Measurements from ENCODE around the gene CLN5.
A peak's percentile ranks its signal among the peaks of the same experiment; 100 is the strongest.

CLN5 gene

DNA sequence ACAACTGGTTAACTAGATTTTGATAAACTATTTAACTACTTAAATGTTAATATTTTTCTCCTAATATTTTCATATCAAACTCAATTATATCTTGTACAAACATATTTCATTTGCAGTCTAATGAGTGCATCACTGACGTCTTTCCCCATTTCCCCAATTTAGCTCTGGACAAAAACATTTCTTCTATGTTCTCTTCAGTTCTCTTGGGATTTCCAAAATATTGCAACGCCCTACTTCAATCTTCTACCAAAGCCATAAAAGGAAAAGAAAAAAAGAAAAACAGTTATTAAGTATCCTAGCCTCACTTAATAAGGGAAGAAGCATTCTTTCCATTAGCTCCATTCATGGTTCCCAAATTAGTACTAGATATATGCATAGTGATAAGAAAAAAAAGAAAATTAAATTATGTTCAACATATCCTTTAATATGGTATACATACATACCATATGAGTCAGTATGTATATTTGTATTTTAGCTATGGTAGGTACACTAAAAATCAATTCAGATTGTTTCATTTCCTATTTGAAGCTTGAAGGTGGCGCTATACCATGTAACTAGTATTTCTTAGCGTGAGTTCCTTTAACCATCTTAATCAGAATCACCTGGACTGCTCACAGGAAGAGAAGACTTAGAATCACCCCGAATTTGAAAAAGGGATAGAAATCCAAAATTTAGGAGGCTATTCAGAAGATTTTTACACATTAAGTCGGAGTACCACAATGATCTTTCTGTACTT is 25.2 kb downstream of the CLN5 start:
- no peak for DNase-seq

DNA sequence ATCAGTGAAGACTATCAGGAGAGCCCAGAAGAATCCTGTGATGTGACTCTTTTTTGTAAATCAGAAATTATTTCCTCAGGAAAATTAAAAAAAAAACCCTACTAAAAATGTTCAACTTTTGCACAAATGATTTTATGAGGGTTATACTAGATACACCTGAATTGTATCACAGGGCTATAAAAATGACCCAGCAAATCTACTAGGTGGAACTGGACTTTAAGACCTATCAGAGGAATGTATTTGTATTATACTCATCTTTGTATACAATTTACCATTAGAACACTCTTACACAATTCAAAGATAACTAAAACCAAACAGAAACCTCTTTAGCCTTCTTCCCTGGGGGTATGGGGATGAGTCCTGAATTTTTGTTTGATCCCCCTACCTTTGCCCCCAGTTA is 27.9 kb downstream of the CLN5 start:
- no peak for DNase-seq

DNA sequence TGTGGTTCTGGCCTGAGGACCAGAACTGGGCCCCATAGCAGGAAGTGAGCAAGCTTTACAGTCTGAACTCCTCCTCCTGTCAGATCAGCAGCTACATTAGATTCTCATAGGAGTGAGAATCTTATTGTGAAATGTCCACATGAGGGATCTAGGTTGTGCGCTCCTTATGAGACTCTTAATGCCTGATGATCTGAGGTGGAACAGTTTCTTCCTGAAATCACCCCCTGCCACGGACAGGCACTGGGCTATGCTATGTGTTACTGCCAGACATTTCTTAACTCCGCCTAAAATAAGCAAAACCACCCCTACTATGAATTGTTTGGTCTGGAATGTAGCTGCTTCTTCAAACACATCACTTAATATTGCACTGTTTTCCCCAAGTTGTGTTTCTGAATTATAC is 30.5 kb downstream of the CLN5 start:
- no peak for DNase-seq

DNA sequence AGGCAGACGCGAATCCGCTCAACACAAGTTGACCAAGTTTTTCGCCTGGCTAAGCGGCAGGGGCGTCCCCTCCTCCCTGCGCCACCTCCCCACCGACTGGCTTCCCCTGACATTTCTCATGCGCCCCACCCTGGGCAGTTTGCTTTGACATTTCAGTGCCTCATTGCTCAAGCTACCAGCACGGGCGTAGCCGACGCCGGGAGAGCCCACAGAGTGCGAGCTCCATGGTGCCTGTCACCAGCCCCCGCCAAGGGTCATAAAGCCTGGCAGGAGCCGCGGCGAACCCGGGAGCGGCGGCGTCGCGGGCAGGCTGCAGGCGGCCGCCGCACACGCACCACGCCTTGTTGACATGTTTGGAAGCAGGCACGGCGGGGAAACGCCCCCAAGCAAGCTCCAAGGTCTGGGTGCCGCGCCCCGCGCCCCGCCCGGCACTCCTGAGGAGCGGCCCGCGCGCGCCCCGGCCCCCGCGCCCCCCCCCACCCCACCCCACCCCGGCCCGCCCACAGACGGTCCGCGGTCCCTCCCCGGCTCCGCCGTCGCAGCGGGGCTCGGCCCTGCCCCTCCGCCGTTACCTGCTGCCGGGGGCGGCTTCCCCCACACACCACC is 34.5 kb downstream of the CLN5 start:
- DNase-seq, result peak in 52 of 56 donors; percentile 11 to 90 (median 56)

DNA sequence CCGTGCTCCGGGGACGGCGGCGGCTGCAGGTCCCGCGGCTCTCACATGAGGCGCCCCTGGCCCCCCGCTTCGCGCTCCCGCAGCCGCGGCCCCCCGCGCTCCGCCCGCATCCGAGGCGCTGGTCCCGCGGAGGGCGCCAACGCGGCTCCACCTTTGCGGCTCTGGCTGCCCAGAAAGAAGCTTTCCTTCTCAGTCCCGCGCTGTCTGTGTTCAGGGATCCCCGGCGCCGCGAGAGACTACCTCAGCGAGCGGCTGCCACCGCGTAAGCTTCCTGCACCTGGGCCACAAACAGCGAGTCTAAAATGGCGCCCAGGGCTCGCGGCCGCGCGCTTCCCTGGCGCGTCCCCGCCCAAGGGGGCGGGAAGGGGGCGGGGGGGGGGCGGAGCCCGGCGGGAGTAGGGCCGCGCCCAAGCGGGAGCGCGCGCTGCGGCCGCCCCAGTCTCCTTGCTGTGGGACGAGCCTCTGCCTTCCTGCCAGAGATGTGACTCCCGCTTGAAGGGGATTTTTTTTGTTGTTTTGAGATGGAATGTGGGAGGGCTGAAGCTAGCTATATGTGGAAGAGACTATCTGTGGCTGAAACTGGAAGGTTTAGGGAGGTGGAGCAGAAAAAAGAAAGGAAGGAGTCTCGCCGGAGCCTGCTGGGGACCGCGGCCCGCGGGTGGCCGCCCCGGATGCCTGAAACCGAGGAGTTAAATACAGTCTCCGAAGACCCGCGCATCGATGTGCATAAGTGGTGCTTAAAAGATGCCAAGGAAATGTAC is 35.2 kb downstream of the CLN5 start, which contains the start of gene FBXL3:
TSS of gene FBXL3 (minus strand) at position 299 of the 761 bp plus-strand sequence. CDS start 5,299 bp downstream, outside the sequence.
- peak; percentile 26 to 91 (median 74) for DNase-seq

DNA sequence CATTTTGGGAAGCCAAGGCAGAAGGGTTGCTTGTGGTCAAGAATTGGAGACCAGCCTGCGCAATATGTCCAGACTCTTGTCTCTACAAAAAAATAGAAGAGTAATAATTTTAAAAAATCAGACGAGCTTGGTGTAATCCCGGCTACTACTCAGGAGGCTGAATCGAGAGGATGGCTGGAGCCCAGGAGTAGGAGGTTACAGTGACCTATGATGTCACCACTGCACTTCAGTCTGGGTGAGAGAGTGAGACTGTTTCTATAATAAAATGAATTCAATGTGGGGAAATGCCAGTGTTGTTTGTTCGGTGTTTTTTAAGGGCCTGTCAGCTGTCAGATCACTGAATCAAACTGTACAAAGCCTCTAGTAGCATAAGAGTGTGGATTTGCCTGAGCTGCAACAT is 36.3 kb downstream of the CLN5 start:
- peak in 2 of 56 donors; percentile 15 to 20 for DNase-seq

DNA sequence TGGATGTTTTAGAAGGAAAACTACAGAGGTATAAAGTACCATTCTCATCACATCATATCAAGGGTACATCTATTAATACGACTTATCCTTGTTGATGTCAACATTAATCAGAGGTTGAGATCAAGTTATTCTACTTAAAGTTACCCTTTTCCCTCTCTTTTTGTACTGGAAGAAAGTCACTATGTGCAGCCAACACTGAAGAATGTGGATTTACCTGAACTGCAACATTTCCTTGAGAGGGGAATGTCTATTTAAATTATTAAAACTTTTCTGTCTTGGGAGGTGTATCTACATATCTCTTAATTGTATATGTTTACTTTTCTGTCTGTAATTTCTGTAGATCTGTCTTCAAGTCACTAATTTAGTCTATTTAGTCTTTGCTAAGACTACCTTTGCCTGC is 37.6 kb downstream of the CLN5 start:
- no peak for DNase-seq

DNA sequence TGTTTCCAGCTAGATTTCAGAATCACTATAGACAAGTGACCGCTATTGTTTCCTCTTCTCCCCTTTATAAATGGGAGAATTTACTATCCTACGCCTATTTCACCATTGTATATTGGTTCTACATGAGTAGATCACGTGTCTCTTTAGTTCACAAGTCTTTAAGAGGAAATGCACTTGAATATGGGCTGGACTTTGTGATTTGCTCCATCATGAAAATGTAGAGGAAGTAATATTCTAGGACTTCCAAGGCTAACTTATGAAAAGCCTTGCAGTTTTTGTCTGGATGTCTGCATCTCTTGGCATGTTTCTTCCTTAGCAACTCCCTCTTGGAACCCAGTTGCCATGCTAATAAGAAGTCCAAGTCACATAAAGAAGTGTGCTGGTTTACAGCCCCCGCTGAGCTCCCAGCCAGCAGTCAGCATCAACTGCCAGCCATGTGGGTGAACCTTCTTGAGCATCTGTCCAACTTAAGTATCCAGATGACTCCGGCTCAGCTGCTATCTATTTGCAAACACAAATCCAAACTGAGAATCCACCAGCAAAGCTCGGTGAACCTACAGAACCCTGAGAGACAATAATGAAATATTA is 39.9 kb downstream of the CLN5 start:
- no peak for DNase-seq

DNA sequence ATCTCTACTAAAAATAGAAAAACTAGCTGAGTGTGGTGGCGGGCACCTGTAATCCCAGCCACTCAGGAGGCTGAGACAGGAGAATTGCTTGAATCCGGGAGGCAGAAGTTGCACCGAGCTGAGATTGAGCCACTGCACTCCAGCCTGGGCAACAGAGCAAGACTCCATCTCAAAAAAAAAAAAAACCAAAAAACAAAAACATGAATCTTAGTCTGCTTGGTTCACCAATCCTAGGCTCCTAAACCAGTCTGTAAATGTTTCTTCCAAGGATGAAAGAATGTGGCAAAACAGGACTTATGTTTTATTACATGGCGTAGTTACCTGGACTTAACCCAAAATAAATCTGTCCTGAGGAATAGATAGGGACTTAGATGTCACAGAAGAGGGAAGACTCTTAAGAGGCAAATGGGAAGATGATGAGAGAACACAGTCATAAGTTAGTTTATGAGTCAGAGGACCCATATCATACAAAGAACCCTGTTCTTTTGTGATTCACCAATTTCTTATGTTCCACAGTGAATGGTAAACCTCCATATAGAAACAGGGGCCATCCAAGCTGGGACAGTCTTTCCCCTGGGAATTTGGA is 41.9 kb downstream of the CLN5 start:
- DNase-seq, result no peak

DNA sequence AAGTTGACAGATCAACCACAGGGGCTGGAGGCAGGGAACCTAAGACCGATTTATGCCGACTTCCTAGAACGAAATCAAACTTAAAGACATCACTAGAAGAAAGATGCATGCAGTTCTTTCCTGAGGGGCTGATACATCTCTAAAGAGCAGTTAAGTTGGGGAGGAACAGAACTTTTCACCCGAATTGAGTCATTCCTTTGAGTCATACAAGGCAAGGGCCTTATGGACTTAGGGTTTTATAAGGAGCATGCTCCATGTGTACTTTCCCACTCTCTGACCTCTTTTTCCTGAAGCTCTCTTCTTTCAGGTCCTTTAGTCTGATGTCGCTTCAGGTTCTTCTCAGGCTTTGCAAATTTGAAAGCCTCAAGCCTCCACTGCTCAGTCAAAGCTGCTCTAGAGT is 43.0 kb downstream of the CLN5 start:
- no peak for DNase-seq

DNA sequence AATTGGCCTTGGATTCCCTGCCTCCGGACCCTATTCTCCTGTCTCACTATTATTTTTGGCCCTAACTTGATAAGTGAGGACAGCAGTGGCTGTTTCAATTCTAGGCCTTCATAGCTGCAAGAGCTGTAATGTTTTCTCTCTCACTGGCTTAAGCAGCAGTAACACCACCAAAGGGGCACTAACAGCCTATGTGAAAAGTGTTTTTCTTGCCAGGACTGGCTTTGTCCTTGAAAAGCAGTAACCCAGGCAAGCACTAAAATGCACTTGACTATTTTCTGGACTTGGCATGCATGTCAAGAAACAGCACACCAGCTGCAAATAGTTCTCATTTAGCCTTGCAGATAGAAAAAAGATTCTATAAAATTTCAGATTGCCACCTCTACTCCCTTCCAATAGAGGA is 44.4 kb downstream of the CLN5 start:
- peak in 6 of 56 donors; percentile 9 to 48 (median 31) for DNase-seq

DNA sequence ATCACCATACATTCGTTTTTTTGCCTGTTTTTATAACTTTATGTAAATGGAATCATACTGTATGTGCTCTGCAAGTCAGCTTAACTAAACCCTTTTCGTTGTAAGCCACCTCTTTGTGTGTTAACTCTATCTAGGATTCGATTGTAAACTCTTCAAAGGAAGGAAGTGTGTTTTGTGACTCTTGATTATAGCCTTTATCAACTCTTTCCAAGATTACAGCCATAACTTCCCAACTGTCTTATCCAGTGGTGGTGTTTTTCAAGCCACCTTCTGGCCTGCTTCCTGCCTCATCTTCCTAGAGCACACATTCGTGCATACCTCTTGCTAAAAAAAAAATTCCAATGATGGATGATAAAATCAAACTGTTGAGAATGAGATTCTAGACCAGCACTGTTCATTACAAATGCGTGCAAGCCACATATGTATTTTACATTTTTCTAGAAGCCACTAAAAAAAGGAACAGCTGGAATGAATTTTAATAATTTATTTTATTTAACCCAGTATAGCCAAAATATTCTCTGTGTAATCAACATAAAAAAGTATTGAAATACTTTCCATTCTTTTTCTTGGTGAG is 47.1 kb downstream of the CLN5 start:
- DNase-seq, result no peak

DNA sequence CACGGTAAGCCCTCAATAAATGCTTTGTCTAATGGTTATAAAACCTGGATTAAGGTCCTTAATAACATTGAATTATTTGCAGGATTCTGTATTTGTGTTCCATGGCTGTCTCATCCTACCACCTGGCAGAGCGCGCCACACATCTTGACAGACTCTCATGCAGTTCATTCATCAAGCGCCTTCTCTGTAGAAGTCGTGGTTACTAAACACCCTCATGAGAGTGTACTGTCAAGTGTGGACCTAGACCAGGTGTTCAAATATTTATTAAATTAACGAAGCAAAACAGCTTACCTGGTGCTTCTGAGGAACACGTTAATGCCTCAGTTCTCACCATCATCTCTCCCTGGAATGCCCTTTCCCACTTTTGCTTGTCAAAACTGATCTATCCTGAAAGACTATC is 48.2 kb downstream of the CLN5 start:
- no peak for DNase-seq

DNA sequence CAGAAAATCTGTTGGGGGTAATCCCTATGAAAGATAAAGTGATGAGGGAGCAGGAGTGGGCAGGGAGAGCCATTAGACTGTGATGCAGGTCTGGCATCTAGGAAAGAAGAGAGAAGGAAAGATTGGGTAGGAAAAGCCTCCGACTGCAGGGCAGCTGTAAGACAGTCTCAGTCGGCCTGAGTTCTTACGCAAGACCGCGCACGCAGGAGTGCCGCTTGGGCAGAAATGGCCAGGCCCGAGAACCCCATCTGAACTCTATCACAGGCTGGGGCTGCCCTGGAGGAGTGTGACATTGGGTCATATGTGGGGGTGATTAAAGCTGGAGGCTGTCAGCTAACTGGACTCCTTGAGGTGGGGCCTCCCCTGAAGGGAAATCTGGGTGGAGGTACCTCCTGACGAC is 49.0 kb downstream of the CLN5 start:
- no peak for DNase-seq

DNA sequence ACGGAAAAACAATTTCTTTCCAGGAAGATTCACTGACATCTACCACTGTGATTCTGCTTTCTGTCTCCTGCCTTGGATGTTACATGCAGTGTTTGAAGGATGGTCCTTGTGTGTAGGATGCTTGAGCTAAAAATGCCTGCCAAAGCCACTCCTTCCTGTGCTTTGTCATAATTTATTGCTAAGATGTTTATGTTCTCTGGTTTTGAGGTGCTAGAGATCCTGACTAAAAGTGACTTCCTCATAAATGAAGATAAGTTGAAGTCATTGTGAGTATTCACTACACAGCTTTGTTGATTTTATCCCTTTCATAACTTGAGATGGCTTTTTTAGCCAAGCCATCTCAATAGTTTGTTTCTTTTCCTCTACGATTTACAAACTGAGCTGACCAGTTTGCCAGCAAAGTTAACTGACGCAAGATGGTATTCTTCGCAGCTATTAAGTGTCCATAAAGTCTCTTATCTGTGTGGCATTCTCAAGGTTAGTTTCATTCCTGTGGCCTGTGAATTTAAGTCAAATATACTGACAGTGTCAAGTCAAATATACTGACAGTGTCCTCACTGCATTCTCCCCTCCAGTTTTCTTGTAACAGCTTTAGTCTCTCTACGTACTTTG is 50.8 kb downstream of the CLN5 start:
- DNase-seq, result no peak

DNA sequence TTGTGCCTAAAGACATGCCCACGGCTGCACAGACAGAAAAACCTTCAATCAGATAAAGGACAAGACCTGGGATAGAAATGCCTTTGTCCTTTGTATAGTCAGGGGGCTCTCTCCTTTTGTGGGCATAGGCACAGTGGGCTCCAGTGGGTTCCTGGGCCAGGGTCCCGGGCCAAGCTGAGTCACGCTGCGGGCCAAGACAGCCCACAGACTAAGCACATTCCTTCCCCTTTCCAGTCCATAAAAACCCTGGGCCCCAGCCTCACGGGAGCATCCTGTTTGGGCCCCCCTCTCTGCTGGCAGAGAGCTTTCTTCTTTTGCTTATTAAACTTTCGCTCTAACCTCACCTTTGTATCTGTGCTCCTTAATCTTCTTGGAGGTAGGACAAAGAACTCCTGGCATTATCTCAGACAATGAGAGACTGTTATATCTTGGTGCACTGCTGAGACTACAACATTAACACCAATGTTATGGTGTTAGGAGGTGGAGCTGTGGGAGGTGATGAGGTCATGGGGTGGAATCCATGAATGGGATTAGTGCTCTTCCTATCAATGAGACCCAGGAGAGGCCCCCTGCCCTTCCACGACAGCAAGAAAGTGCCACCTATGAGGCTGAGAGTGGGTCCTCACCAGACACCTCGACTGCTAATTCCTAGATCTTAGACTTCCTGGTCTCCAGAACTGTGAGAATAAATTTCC is 55.9 kb downstream of the CLN5 start:
- no peak for DNase-seq

DNA sequence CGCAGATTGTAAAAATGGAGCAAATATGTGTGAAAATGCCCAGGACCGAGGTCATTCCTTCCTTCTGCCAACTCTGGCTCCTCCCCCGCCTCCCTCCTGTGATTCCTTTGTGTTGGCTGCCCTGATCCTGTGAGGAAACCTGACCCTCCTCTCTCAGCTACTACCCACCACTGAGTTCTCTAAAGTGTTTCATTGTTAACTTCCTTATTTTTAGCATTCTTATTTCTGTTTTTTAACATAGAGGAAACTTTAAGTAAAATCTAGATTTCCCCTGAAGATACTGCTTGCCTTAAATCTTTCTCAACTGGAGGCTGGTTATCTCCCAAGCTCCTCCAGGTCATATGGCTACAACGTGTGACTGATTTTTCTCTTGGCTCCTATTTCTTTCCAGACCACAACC is 56.8 kb downstream of the CLN5 start:
- no peak for DNase-seq

DNA sequence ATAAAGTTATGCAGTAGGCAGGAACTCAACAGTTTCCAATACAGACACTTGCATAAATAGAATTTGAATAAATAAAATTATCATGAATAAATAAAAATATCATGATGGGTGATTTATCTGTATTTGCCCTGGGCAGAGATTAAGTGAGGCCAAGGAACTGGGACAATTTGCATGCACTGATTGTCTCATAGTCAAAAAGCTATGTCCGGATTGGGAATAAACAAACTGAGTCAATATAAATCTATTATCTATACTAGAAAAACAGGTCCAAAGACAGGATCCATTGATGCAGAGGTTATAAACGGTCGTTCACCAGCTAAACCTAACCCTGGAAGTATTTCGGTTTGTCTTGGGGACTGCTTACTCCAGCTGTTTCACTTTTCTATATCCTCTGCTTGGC is 61.3 kb downstream of the CLN5 start:
- DNase-seq, result no peak

Measured in amygdala (tissue), 56 donors.